ENCODE measurements around the gene TMEM87B. TPM values are rescaled to one million over a fixed set of nuclear protein-coding genes. Genes with fewer than 3 reads are reported as not detected.

The TMEM87B gene
- total RNA-seq, 2 experiments from 2014 or later: 11.4 to 12.2 TPM

DNA sequence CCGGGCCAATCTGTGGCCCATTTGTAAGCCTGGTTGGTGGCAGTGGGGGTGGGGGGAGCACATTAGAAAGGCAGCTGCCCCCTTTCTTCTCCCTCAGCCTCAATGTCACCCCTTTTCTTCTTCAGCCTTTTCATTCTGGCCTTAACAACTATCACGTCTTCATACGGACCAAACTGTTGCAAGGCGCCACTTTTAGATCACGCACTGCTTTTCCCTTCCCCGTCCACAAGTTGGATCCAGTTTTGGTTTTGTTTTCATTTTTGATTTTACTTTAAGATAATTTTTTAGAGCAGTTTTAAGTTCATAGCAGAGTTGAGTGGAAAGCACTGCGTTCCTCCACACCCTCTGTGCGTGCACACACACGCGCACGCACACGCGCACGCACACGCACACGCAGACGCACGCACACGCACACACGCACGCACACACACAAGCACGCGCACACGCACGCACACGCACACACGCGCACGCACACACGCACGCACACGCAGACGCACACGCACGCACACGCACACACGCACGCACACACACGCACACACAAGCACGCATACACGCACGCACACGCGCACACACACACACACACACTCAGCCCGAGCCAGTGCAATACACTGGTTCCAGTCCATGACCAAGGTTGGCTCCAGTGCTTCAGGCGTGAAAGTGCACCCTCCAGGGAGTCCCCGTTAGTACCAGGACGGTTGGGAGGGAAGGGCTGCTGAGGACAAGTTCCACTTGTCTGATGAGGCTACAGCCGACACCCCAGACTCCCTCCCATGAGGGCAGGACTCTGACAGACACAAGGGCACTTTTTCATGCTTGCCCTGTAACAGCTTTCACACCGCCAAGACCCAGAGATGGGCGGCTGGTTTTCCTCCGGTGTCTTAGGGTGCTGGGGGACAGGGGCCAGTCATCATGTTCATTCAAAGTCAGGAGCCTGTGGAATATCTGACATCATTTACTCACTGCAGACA lies 105.5 kb downstream of the TMEM87B start:
- Mint-ChIP-seq H3K9me3 (no peaks in the 10 kb centered on the region), H3K27ac (no peak overlapping the region), H3K36me3 (ENCODE audit: low read depth) (no peaks in the 10 kb centered on the region), H3K4me3 (no peak overlapping the region), H3K27me3 (no peaks in the 10 kb centered on the region), H3K4me1 (ENCODE audit: low read depth) (peaks cover 16% of the 10 kb centered on the region)
- CTCF ChIA-PET: no interaction called here
- no peak for ATAC-seq
- POLR2A ChIA-PET: no interaction called here
- no peak for TF ChIP-seq CTCF (IDR thresholded peaks at IDR 0.05)
- DNase-seq: no peak
- intact Hi-C loops (cut with micrococcal nuclease): no loop called here

- Mint-ChIP-seq H3K4me1 (ENCODE audit: low read depth) (peaks cover 6% of the 10 kb centered on the region), H3K27me3 (no peaks in the 10 kb centered on the region), H3K9me3 (no peaks in the 10 kb centered on the region), H3K36me3 (ENCODE audit: low read depth) (no peaks in the 10 kb centered on the region), H3K27ac (no peak overlapping the region), H3K4me3 (no peak overlapping the region)
- ATAC-seq (no peak), DNase-seq (no peak)
- intact Hi-C loops (cut with micrococcal nuclease): no loop called here
- POLR2A ChIA-PET: no interaction called here
- no peak for TF ChIP-seq CTCF (IDR thresholded peaks at IDR 0.05)
- CTCF ChIA-PET: no interaction called here
These were observed 106.5 kb downstream of the TMEM87B start for GRCh38 chr2:112161431-112162145.

GRCh38 chr2:112162341-112162740 lies 107.3 kb downstream of the TMEM87B start:
- Mint-ChIP-seq H3K27ac (no peak overlapping the region), H3K4me3 (no peak overlapping the region), H3K4me1 (ENCODE audit: low read depth) (peaks cover 7% of the 10 kb centered on the region), H3K9me3 (no peaks in the 10 kb centered on the region), H3K27me3 (no peaks in the 10 kb centered on the region), H3K36me3 (ENCODE audit: low read depth) (no peaks in the 10 kb centered on the region)
- no peak for ATAC-seq
- intact Hi-C loops (cut with micrococcal nuclease): no loop called here
- CTCF ChIA-PET: interaction anchor here (1.7 kb wide), 1 partner anchor 18 kb away, joined by 4 read pairs; no protein-coding TSS in a partner anchor
- no peak for TF ChIP-seq CTCF (IDR thresholded peaks at IDR 0.05)
- POLR2A ChIA-PET: interaction anchor here (1.5 kb wide), 1 partner anchor 11 kb away, joined by 4 read pairs; no protein-coding TSS in a partner anchor
- DNase-seq: no peak

GRCh38 chr2:112162956-112163355 lies 107.9 kb downstream of the TMEM87B start:
- no peaks in the 10 kb centered on the region for H3K9me3 Mint-ChIP-seq
- no peak for DNase-seq

More at GRCh38 chr2:112162956-112163355, 107.9 kb downstream of the TMEM87B start:
- Mint-ChIP-seq H3K36me3 (ENCODE audit: low read depth) (no peaks in the 10 kb centered on the region), H3K27me3 (no peaks in the 10 kb centered on the region), H3K4me3 (no peak overlapping the region), H3K27ac (no peak overlapping the region), H3K4me1 (ENCODE audit: low read depth) (peaks cover 5% of the 10 kb centered on the region)
- no peak for TF ChIP-seq CTCF (IDR thresholded peaks at IDR 0.05)
- POLR2A ChIA-PET: interaction anchor here (1.5 kb wide), 1 partner anchor 11 kb away, joined by 4 read pairs; no protein-coding TSS in a partner anchor
- no peak for ATAC-seq
- CTCF ChIA-PET: interaction anchor here (0.6 to 1.7 kb wide), 2 partner anchors 17 to 80 kb away, joined by 3 to 4 read pairs; no protein-coding TSS in a partner anchor
- intact Hi-C loops (cut with micrococcal nuclease): no loop called here

Measured in activated CD8-positive, alpha-beta T cell treated with anti-CD3 and anti-CD28 coated beads for 36 hours (primary cell).